HepG2 (cell line): ENCODE data around the gene AQP10. TPM values are rescaled to one million over a fixed set of nuclear protein-coding genes. Genes with fewer than 3 reads are reported as not detected.

Experiments
- AGO1 ChIP-seq: fragments of 200-400 bp; formaldehyde crosslinking; IDR thresholded peaks from 2 replicates; pipeline ENCODE4 v1.6.1; 2017; ENCODE audit warnings: mild to moderate bottlenecking, low read depth, low read length, moderate library complexity; ENCODE audit not compliant: poor library complexity, severe bottlenecking
- GATA4 ChIP-seq: sonication (generic); IDR thresholded peaks from 2 replicates; pipeline ENCODE4 v1.6.1; 2016; ENCODE audit warnings: antibody characterized with exemption, low read depth, borderline replicate concordance
- HOXA5 ChIP-seq: sonication (generic); formaldehyde crosslinking; IDR thresholded peaks from 2 replicates; pipeline ENCODE4 v1.4.0; 2020; ENCODE audit warnings: missing genetic modification reagents
- KDM4B ChIP-seq: sonication (generic); formaldehyde crosslinking; IDR thresholded peaks from 2 replicates; pipeline ENCODE4 v1.4.0; 2020; ENCODE audit warnings: missing genetic modification reagents
- PAF1 ChIP-seq: IDR thresholded peaks from 2 replicates; pipeline ENCODE4 v1.6.1; 2016; ENCODE audit warnings: missing genetic modification reagents, missing compliant biosample characterization
- PHF21A ChIP-seq: sonication (generic); formaldehyde crosslinking; IDR thresholded peaks from 2 replicates; pipeline ENCODE4 v1.5.0; 2020; ENCODE audit warnings: mild to moderate bottlenecking, missing genetic modification reagents
- POGK ChIP-seq: sonication (generic); formaldehyde crosslinking; conservative IDR thresholded peaks from 2 replicates; pipeline ENCODE4 v1.8.0; 2022; ENCODE audit warnings: mild to moderate bottlenecking, moderate library complexity, missing genetic modification reagents
- SKIL ChIP-seq: sonication (generic); formaldehyde crosslinking; IDR thresholded peaks from 2 replicates; pipeline ENCODE4 v1.8.0; 2022; ENCODE audit warnings: missing genetic modification reagents, mild to moderate bottlenecking, moderate library complexity, borderline replicate concordance
- SRSF1 ChIP-seq: fragments of 200-400 bp; formaldehyde crosslinking; optimal IDR thresholded peaks from 2 replicates; pipeline ENCODE3; 2017; ENCODE audit warnings: mild to moderate bottlenecking, low read depth, low read length, moderate library complexity
- ZFP37 ChIP-seq: sonication (generic); formaldehyde crosslinking; IDR thresholded peaks from 2 replicates; pipeline ENCODE4 v1.4.0; 2020; ENCODE audit warnings: missing genetic modification reagents, borderline replicate concordance
- ZNF383 ChIP-seq: sonication (generic); formaldehyde crosslinking; IDR thresholded peaks from 2 replicates; pipeline ENCODE4 v1.4.0; 2020; ENCODE audit warnings: missing genetic modification reagents, mild to moderate bottlenecking, borderline replicate concordance
- ZNF407 ChIP-seq: sonication (generic); formaldehyde crosslinking; IDR thresholded peaks from one replicate; pipeline ENCODE4 v1.5.1; 2020; ENCODE audit warnings: mild to moderate bottlenecking, missing genetic modification reagents; ENCODE audit errors: not compliant biosample characterization
- ZNF501 ChIP-seq: sonication (generic); formaldehyde crosslinking; IDR thresholded peaks from 2 replicates; pipeline ENCODE4 v1.5.1; 2020; ENCODE audit warnings: mild to moderate bottlenecking, moderate library complexity, missing genetic modification reagents
- ZSCAN25 ChIP-seq: sonication (generic); formaldehyde crosslinking; IDR thresholded peaks from 2 replicates; pipeline ENCODE4 v1.8.0; 2022; ENCODE audit warnings: mild to moderate bottlenecking, missing genetic modification reagents
- polyA plus RNA-seq, 8 experiments: library from polyadenylated mRNA; depleted of rRNA in 3 of 8; stranded (reverse) in 7 of 8; unstranded in 1 of 8; fragments of >200 nt; fragmentation: Illumina TruSeq in 4 of 8; extraction: Trizol in 4 of 8; gene quantifications; 2 replicates each; pipeline versions ENCODE4 v1.2.1 to v1.2.3, GENCODE V29; 2011 to 2016; ENCODE audit warnings: low read depth in 4 of 8, missing spikeins in 1 of 8, mixed read lengths in 1 of 8; ENCODE audit not compliant: insufficient read depth in 1 of 8
- total RNA-seq, 5 experiments: library from RNA; depleted of rRNA; stranded (reverse); fragments of >200 nt; fragmentation: Illumina TruSeq; extraction: Trizol; gene quantifications; 2 replicates each; pipeline ENCODE4 v1.2.3, GENCODE V29; 2016; ENCODE audit warnings: low read depth in 1 of 5
- TF ChIP-seq, protein P1 (sequence below): sonication (generic); formaldehyde crosslinking; IDR thresholded peaks from 2 replicates; pipeline ENCODE4 v1.4.0; 2020; ENCODE audit warnings: missing genetic modification reagents

The AQP10 gene
- total and polyA plus RNA-seq, 2 of the 13 experiments (the other 11 are each of a cell fraction or from before 2014, with no cell fraction given): 0.30 TPM; not detected in 1

DNA sequence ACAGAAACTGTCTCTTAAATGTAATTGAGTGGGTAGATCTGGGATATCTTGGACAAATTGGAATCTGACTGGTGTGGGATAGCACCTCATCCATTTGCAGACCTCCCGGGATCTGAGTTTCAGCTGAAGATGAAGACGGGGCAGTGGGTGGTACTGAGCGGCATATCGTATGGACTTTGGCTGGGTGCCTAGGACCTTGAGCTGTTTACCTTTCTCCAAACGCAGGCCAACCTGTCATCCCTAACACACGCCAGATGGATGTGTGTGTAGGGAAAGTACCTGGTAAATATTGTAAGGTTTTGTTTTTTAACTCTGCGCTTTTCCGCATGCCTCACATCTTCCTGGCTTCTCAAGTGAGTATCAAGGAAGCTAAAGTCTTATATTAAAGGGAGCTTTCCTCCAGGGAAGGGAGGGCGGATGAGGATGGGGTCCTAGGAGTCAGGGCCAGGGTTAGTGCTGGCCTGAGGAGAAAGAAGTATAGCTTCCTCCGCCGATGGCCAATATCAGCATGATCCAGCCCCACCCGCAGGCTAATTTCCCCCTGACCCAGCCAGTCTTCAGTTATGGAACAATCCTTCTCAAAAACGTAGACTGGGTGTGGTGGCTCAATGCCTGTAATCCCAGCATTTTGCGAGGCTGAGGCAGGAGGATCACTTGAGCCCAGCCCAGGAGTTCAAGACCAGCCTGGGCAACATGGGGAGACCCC is 30.6 kb downstream of the AQP10 start (continued):
- TF ChIP-seq HOXA5 (CRISPR knock-in tag): no peak
- TF ChIP-seq PAF1 (CRISPR knock-in tag): no peak
- TF ChIP-seq KDM4B (CRISPR knock-in tag): no peak
- TF ChIP-seq POGK (CRISPR knock-in tag): no peak
- TF ChIP-seq ZNF501 (CRISPR knock-in tag): no peak
- no peak for TF ChIP-seq GATA4
- no peak for TF ChIP-seq ZNF407 (CRISPR knock-in tag)
- no peak for TF ChIP-seq ZNF383 (CRISPR knock-in tag)
- TF ChIP-seq SKIL (CRISPR knock-in tag): no peak
- peak; percentile 30; the same call in 1 of the 2 replicates for TF ChIP-seq PHF21A (CRISPR knock-in tag)
- no peak for TF ChIP-seq SRSF1
- TF ChIP-seq AGO1: no peak
- TF ChIP-seq, protein P1, sequence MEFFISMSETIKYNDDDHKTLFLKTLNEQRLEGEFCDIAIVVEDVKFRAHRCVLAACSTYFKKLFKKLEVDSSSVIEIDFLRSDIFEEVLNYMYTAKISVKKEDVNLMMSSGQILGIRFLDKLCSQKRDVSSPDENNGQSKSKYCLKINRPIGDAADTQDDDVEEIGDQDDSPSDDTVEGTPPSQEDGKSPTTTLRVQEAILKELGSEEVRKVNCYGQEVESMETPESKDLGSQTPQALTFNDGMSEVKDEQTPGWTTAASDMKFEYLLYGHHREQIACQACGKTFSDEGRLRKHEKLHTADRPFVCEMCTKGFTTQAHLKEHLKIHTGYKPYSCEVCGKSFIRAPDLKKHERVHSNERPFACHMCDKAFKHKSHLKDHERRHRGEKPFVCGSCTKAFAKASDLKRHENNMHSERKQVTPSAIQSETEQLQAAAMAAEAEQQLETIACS (CRISPR knock-in tag): no peak
- no peak for TF ChIP-seq ZSCAN25 (CRISPR knock-in tag)
- no peak for TF ChIP-seq ZFP37
